HepG2 (cell line): ENCODE measurements around the gene UCKL1. TPM values are rescaled to one million over a fixed set of nuclear protein-coding genes. Genes with fewer than 3 reads are reported as not detected.

Experiments used
- ATF7 ChIP-seq, 2 experiments: fragments of 450-650 bp in 1 of 2; sonication (generic) in 1 of 2; formaldehyde crosslinking in 1 of 2; IDR thresholded peaks; 2 replicates each; pipeline versions ENCODE4 v1.4.0 to v1.6.1; 2016 to 2020; ENCODE audit warnings: antibody characterized with exemption in 1 of 2, mild to moderate bottlenecking in 1 of 2, missing genetic modification reagents in 1 of 2
- BORCS8-MEF2B ChIP-seq: sonication (generic); formaldehyde crosslinking; IDR thresholded peaks from 2 replicates; pipeline ENCODE4 v1.8.0; 2022; ENCODE audit warnings: mild to moderate bottlenecking, missing genetic modification reagents
- CBX5 ChIP-seq: sonication (generic); formaldehyde crosslinking; IDR thresholded peaks from 2 replicates; pipeline ENCODE4 v1.4.0; 2020; ENCODE audit warnings: missing genetic modification reagents, borderline replicate concordance
- GATAD1 ChIP-seq: IDR thresholded peaks from 2 replicates; pipeline ENCODE4 v1.6.1; 2016; ENCODE audit warnings: missing genetic modification reagents, missing compliant biosample characterization
- KAT8 ChIP-seq: IDR thresholded peaks from 2 replicates; pipeline ENCODE4 v1.6.1; 2016; ENCODE audit warnings: missing genetic modification reagents, missing compliant biosample characterization
- LCORL ChIP-seq, 2 experiments: fragments of 450-650 bp in 1 of 2; sonication (generic) in 1 of 2; formaldehyde crosslinking in 1 of 2; IDR thresholded peaks; 2 replicates each; pipeline versions ENCODE4 v1.5.0 to v1.6.1; 2017 to 2020; ENCODE audit warnings: antibody characterized with exemption in 1 of 2, missing genetic modification reagents in 1 of 2
- RFX5 ChIP-seq: IDR thresholded peaks from 2 replicates; pipeline ENCODE4 v1.6.1; 2011; ENCODE audit warnings: low read depth, low read length, improper control_type of control experiment
- SALL2 ChIP-seq: sonication (generic); formaldehyde crosslinking; IDR thresholded peaks from 2 replicates; pipeline ENCODE4 v1.8.1; 2023; ENCODE audit warnings: mild to moderate bottlenecking, missing genetic modification reagents, inconsistent platforms
- SKI ChIP-seq: fragments of 450-650 bp; IDR thresholded peaks from one replicate; pipeline ENCODE4 v1.6.1; 2018; ENCODE audit warnings: mild to moderate bottlenecking; ENCODE audit not compliant: partially characterized antibody
- SNAI1 ChIP-seq: sonication (generic); formaldehyde crosslinking; IDR thresholded peaks from 2 replicates; pipeline ENCODE4 v1.5.0; 2020; ENCODE audit warnings: mild to moderate bottlenecking, missing genetic modification reagents, borderline replicate concordance
- TAF15 ChIP-seq: fragments of 200-400 bp; formaldehyde crosslinking; IDR thresholded peaks from one replicate; pipeline ENCODE4 v1.6.1; 2018; ENCODE audit warnings: mild to moderate bottlenecking, low read depth, low read length; ENCODE audit not compliant: poor library complexity, severe bottlenecking
- ZBTB3 ChIP-seq: sonication (generic); formaldehyde crosslinking; IDR thresholded peaks from 2 replicates; pipeline ENCODE4 v1.4.0; 2020; ENCODE audit warnings: low read depth, mild to moderate bottlenecking, moderate library complexity, missing genetic modification reagents, borderline replicate concordance
- ZNF251 ChIP-seq: sonication (generic); formaldehyde crosslinking; IDR thresholded peaks from 2 replicates; pipeline ENCODE4 v1.9.0; 2021; ENCODE audit warnings: mild to moderate bottlenecking, missing genetic modification reagents
- ZNF292 ChIP-seq: sonication (generic); formaldehyde crosslinking; IDR thresholded peaks from 2 replicates; pipeline ENCODE4 v1.8.1; 2022; ENCODE audit warnings: mild to moderate bottlenecking, low read depth, missing genetic modification reagents, borderline replicate concordance
- ZNF414 ChIP-seq: sonication (generic); formaldehyde crosslinking; IDR thresholded peaks from 2 replicates; pipeline ENCODE4 v1.5.0; 2020; ENCODE audit warnings: missing genetic modification reagents
- ZNF431 ChIP-seq: sonication (generic); formaldehyde crosslinking; IDR thresholded peaks from 2 replicates; pipeline ENCODE4 v1.9.0; 2022; ENCODE audit warnings: missing genetic modification reagents, low read depth, mild to moderate bottlenecking, borderline replicate concordance
- ZNF598 ChIP-seq: sonication (generic); formaldehyde crosslinking; IDR thresholded peaks from 2 replicates; pipeline ENCODE4 v1.5.1; 2020; ENCODE audit warnings: mild to moderate bottlenecking, missing genetic modification reagents, borderline replicate concordance
- ZNF619 ChIP-seq: sonication (generic); formaldehyde crosslinking; IDR thresholded peaks from 2 replicates; pipeline ENCODE4 v1.4.0; 2020; ENCODE audit warnings: mild to moderate bottlenecking, missing genetic modification reagents
- polyA plus RNA-seq, 8 experiments: library from polyadenylated mRNA; depleted of rRNA in 3 of 8; stranded (reverse) in 7 of 8; unstranded in 1 of 8; fragments of >200 nt; fragmentation: Illumina TruSeq in 4 of 8; extraction: Trizol in 4 of 8; gene quantifications; 2 replicates each; pipeline versions ENCODE4 v1.2.1 to v1.2.3, GENCODE V29; 2011 to 2016; ENCODE audit warnings: low read depth in 4 of 8, missing spikeins in 1 of 8, mixed read lengths in 1 of 8; ENCODE audit not compliant: insufficient read depth in 1 of 8
- total RNA-seq, 5 experiments: library from RNA; depleted of rRNA; stranded (reverse); fragments of >200 nt; fragmentation: Illumina TruSeq; extraction: Trizol; gene quantifications; 2 replicates each; pipeline ENCODE4 v1.2.3, GENCODE V29; 2016; ENCODE audit warnings: low read depth in 1 of 5
- TF ChIP-seq, protein P1 (sequence below): sonication (generic); formaldehyde crosslinking; IDR thresholded peaks from 2 replicates; pipeline ENCODE4 v1.4.0; 2020; ENCODE audit warnings: missing genetic modification reagents
- TF ChIP-seq, protein P2 (sequence below): IDR thresholded peaks from 2 replicates; pipeline ENCODE4 v1.6.1; 2016

The UCKL1 gene
- total and polyA plus RNA-seq, 2 of the 13 experiments (the other 11 are each of a cell fraction or from before 2014, with no cell fraction given) = 50.2 to 126 TPM

DNA sequence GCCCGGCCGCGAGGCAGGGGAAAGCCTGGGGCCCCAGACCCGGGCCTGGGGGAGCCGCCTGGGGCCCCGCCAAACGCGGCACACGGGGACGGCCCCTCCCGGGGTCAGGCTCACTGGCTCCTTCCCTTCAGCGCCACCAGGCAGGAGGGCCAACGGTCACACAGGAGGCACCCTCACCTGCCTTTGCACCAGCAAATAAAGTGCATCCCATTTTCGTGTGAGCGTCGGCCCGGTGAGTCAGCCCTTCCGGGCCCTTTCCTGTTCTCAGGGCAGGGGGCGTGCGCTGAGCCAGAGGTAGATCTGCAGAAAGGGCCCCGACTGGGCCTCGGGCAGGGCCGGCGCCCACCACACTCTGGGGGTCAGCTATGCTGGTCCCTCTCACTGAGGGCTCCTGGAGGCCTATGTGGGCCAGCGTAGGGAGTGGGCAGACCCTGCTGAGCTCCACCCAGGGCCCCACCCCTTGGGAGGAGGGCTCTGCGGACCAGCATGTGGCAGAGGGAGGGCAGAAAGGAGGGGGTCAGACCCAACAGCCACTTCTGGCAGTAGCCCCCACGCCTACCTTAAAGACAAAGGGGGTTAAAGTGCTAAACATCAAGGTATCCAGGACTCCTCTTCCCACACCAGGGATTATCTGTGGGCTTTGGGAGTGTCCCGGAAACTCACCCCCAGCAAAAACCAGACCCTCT lies 931 bp upstream of the UCKL1 start (continued):
- TF ChIP-seq ZNF598 (CRISPR knock-in tag) (peak; percentile 81; the same call in 1 of the 2 replicates), ATF7 (IDR thresholded peaks at IDR 0.05) (no peak), ATF7 (CRISPR knock-in tag; IDR thresholded peaks at IDR 0.05) (no peak), LCORL (IDR thresholded peaks at IDR 0.05) (no peak), LCORL (CRISPR knock-in tag; IDR thresholded peaks at IDR 0.05) (peak; percentile 78), ZBTB3 (CRISPR knock-in tag) (peak; percentile 59; the same call in 1 of the 2 replicates), ZNF431 (CRISPR knock-in tag) (no peak), SKI (no peak), KAT8 (CRISPR knock-in tag) (peak; percentile 35; the same call in 1 of the 2 replicates), BORCS8-MEF2B (CRISPR knock-in tag) (peak; percentile 49; the same call in 1 of the 2 replicates), RFX5 (no peak), GATAD1 (CRISPR knock-in tag) (no peak; the same call in 1 of the 2 replicates), ZNF619 (no peak), ZNF414 (peak; percentile 59; the same call in 1 of the 2 replicates), SNAI1 (peak; percentile 88), TAF15 (peak; percentile 93), ZNF292 (CRISPR knock-in tag) (0 out of 2 replicates have a peak, but pooled peaks have one; percentile 24), ZNF251 (no peak), SALL2 (CRISPR knock-in tag) (peak; percentile 59; the same call in 1 of the 2 replicates), CBX5 (peak; percentile 97; the same call in 1 of the 2 replicates)
- TF ChIP-seq, protein P1, sequence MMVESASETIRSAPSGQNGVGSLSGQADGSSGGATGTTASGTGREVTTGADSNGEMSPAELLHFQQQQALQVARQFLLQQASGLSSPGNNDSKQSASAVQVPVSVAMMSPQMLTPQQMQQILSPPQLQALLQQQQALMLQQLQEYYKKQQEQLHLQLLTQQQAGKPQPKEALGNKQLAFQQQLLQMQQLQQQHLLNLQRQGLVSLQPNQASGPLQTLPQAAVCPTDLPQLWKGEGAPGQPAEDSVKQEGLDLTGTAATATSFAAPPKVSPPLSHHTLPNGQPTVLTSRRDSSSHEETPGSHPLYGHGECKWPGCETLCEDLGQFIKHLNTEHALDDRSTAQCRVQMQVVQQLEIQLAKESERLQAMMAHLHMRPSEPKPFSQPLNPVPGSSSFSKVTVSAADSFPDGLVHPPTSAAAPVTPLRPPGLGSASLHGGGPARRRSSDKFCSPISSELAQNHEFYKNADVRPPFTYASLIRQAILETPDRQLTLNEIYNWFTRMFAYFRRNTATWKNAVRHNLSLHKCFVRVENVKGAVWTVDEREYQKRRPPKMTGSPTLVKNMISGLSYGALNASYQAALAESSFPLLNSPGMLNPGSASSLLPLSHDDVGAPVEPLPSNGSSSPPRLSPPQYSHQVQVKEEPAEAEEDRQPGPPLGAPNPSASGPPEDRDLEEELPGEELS = peak; percentile 59
- TF ChIP-seq, protein P2, sequence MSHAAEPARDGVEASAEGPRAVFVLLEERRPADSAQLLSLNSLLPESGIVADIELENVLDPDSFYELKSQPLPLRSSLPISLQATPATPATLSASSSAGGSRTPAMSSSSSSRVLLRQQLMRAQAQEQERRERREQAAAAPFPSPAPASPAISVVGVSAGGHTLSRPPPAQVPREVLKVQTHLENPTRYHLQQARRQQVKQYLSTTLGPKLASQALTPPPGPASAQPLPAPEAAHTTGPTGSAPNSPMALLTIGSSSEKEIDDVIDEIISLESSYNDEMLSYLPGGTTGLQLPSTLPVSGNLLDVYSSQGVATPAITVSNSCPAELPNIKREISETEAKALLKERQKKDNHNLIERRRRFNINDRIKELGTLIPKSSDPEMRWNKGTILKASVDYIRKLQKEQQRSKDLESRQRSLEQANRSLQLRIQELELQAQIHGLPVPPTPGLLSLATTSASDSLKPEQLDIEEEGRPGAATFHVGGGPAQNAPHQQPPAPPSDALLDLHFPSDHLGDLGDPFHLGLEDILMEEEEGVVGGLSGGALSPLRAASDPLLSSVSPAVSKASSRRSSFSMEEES = peak; percentile 68
